ENCODE data around the gene RIPOR1. TPM values are rescaled to one million over a fixed set of nuclear protein-coding genes. Genes with fewer than 3 reads are reported as not detected.

RIPOR1 gene
- total RNA-seq, 1 experiment from 2014 or later = 82.2 TPM

- Histone ChIP-seq H3K4me1 (ENCODE audit: control insufficient read depth, insufficient read depth, low read length) (peaks cover 9% of the 10 kb centered on the region; the same call in 1 of the 2 replicates), H3K27me3 (ENCODE audit: control insufficient read depth, insufficient read depth, low read length) (no peaks in the 10 kb centered on the region), H3K4me3 (ENCODE audit: low read depth in 2 of 2, low read length in 2 of 2) (no peak overlapping the region), H3K36me3 (ENCODE audit: control insufficient read depth, insufficient read depth, low read length) (no peaks in the 10 kb centered on the region), H3K9me3 (ENCODE audit: control insufficient read depth, insufficient read depth, low read depth, low read length) (no peaks in the 10 kb centered on the region), H3K27ac (ENCODE audit: low read length) (no peak overlapping the region)
- DNase-seq (ENCODE audit: low read depth, low spot score) (no peak), ATAC-seq (no peak)
- TF ChIP-seq CTCF (IDR thresholded peaks at IDR 0.05) (no peak), POLR2AphosphoS5 (IDR thresholded peaks at IDR 0.05; ENCODE audit: low read depth, low read length) (no peak), TCF7L2 (IDR thresholded peaks at IDR 0.05; ENCODE audit: low read depth, low read length) (no peak), REST (IDR thresholded peaks at IDR 0.05; ENCODE audit: insufficient read depth in 1 of 2, low read depth in 2 of 2, low read length in 1 of 2) (no peak), SIN3A (IDR thresholded peaks at IDR 0.05; ENCODE audit: borderline replicate concordance, insufficient read depth, low read depth, low read length) (no peak)
- intact Hi-C loops (cut with micrococcal nuclease; ENCODE audit: unreplicated experiment) = loop anchor here (10.0 kb wide), 1 partner anchor 95 kb away; the partner anchor contains the start of gene CARMIL2
- no TSS peak for BruUV-seq (replicated peaks)
- ChIA-PET CTCF (no interaction called here), POLR2A (interaction anchor here (0.6 kb wide), 1 partner anchor 10 kb away, joined by 4 read pairs; no protein-coding TSS in a partner anchor)
- in situ Hi-C loops (cut with HindIII; ENCODE audit: low pct_unique_long_range_greater_than_20kb, low sequenced_read_pairs) = no loop called here
These were observed 21.3 kb downstream of the RIPOR1 start for GRCh38 chr16:67549936-67550335.

- in situ Hi-C loops (cut with HindIII; ENCODE audit: low pct_unique_long_range_greater_than_20kb, low sequenced_read_pairs) (no loop called here), intact Hi-C loops (cut with micrococcal nuclease; ENCODE audit: unreplicated experiment) (no loop called here)
- ATAC-seq (no peak), DNase-seq (ENCODE audit: low read depth, low spot score) (no peak)
- Histone ChIP-seq H3K4me1 (ENCODE audit: control insufficient read depth, insufficient read depth, low read length) (peaks cover 9% of the 10 kb centered on the region), H3K27ac (ENCODE audit: low read length) (no peak overlapping the region), H3K9me3 (ENCODE audit: control insufficient read depth, insufficient read depth, low read depth, low read length) (no peaks in the 10 kb centered on the region), H3K36me3 (ENCODE audit: control insufficient read depth, insufficient read depth, low read length) (no peaks in the 10 kb centered on the region), H3K4me3 (ENCODE audit: low read depth in 2 of 2, low read length in 2 of 2) (no peak overlapping the region), H3K27me3 (ENCODE audit: control insufficient read depth, insufficient read depth, low read length) (no peaks in the 10 kb centered on the region)
- ChIA-PET POLR2A (interaction anchor here (0.6 kb wide), 1 partner anchor 140 kb away, joined by 3 read pairs; no protein-coding TSS in a partner anchor), CTCF (no interaction called here)
- BruUV-seq (replicated peaks) = no TSS peak
- TF ChIP-seq REST (IDR thresholded peaks at IDR 0.05; ENCODE audit: insufficient read depth in 1 of 2, low read depth in 2 of 2, low read length in 1 of 2) (no peak), SIN3A (IDR thresholded peaks at IDR 0.05; ENCODE audit: borderline replicate concordance, insufficient read depth, low read depth, low read length) (no peak), POLR2AphosphoS5 (IDR thresholded peaks at IDR 0.05; ENCODE audit: low read depth, low read length) (no peak), CTCF (IDR thresholded peaks at IDR 0.05) (no peak)
These were observed 22.5 kb downstream of the RIPOR1 start for GRCh38 chr16:67551091-67551490.
